Nephron (organoid): ENCODE data around the gene RPP40.

Experiments used
- H3K27ac Mint-ChIP-seq, 3 experiments: 2 replicates each; pipeline ENCODE4 v1.8.0; 2020; ENCODE audit warnings: mixed read lengths in 3 of 3, mild to moderate bottlenecking in 2 of 3, moderate library complexity in 1 of 3
- H3K27me3 Mint-ChIP-seq: 2 replicates; pipeline ENCODE4 v1.8.0; 2021; ENCODE audit warnings: low read depth, mild to moderate bottlenecking, moderate library complexity, mixed read lengths
- H3K36me3 Mint-ChIP-seq: 2 replicates; pipeline ENCODE4 v1.8.0; 2020; ENCODE audit warnings: low read depth, mixed read lengths
- H3K4me1 Mint-ChIP-seq: 2 replicates; pipeline ENCODE4 v1.8.0; 2020; ENCODE audit warnings: mixed read lengths
- H3K4me3 Mint-ChIP-seq, 3 experiments: 2 replicates each; pipeline ENCODE4 v1.8.0; 2020; ENCODE audit warnings: mild to moderate bottlenecking in 3 of 3, mixed read lengths in 3 of 3, moderate library complexity in 2 of 3
- H3K9me3 Mint-ChIP-seq: 2 replicates; pipeline ENCODE4 v1.8.0; 2020; ENCODE audit warnings: mixed read lengths
- CTCF ChIP-seq, 3 experiments: fragments of 200-600 bp; sonication (generic); IDR thresholded peaks; one replicate each; pipeline ENCODE4 v1.5.0; 2021; ENCODE audit warnings: antibody characterized with exemption in 3 of 3; ENCODE audit not compliant: unreplicated experiment in 3 of 3

RPP40 gene

GRCh38 chr6:4999586-4999985, 4.3 kb downstream of the RPP40 start:
- H3K36me3 Mint-ChIP-seq = peaks cover 58% of the 10 kb centered on the region
- H3K27ac Mint-ChIP-seq = peak overlapping the region in 1 of 3 experiments; percentile 59
- no peak for TF ChIP-seq CTCF (IDR thresholded peaks at IDR 0.05; ENCODE audit: unreplicated experiment in 3 of 3)
- no peaks in the 10 kb centered on the region for H3K9me3 Mint-ChIP-seq
- H3K4me3 Mint-ChIP-seq = no peak overlapping the region
- peaks cover 10% of the 10 kb centered on the region for H3K4me1 Mint-ChIP-seq
- H3K27me3 Mint-ChIP-seq = no peaks in the 10 kb centered on the region

- H3K27ac Mint-ChIP-seq = no peak overlapping the region
- H3K36me3 Mint-ChIP-seq = peaks cover 62% of the 10 kb centered on the region
- H3K4me3 Mint-ChIP-seq = no peak overlapping the region
- H3K9me3 Mint-ChIP-seq = no peaks in the 10 kb centered on the region
- no peaks in the 10 kb centered on the region for H3K4me1 Mint-ChIP-seq
- no peaks in the 10 kb centered on the region for H3K27me3 Mint-ChIP-seq
- TF ChIP-seq CTCF (IDR thresholded peaks at IDR 0.05; ENCODE audit: unreplicated experiment in 3 of 3) = no peak
These were observed 6.0 kb downstream of the RPP40 start for GRCh38 chr6:4997862-4998261.

- Mint-ChIP-seq H3K4me3 (no peak overlapping the region), H3K36me3 (peaks cover 68% of the 10 kb centered on the region), H3K27ac (no peak overlapping the region), H3K9me3 (peaks cover 2% of the 10 kb centered on the region), H3K27me3 (no peaks in the 10 kb centered on the region), H3K4me1 (no peaks in the 10 kb centered on the region)
- no peak for TF ChIP-seq CTCF (IDR thresholded peaks at IDR 0.05; ENCODE audit: unreplicated experiment in 3 of 3)
These were observed 9.1 kb downstream of the RPP40 start for GRCh38 chr6:4994741-4995140.

- H3K27me3 Mint-ChIP-seq = no peaks in the 10 kb centered on the region
- no peak overlapping the region for H3K27ac Mint-ChIP-seq
- peaks cover 2% of the 10 kb centered on the region for H3K9me3 Mint-ChIP-seq
- no peak for TF ChIP-seq CTCF (IDR thresholded peaks at IDR 0.05; ENCODE audit: unreplicated experiment in 3 of 3)
- peaks cover 22% of the 10 kb centered on the region for H3K36me3 Mint-ChIP-seq
- H3K4me1 Mint-ChIP-seq = no peaks in the 10 kb centered on the region
- no peak overlapping the region for H3K4me3 Mint-ChIP-seq
These were observed 16.4 kb downstream of the RPP40 start for GRCh38 chr6:4987432-4987831.

- no peak overlapping the region for H3K27ac Mint-ChIP-seq
- H3K4me1 Mint-ChIP-seq = no peaks in the 10 kb centered on the region
- H3K9me3 Mint-ChIP-seq = peaks cover 2% of the 10 kb centered on the region
- H3K27me3 Mint-ChIP-seq = no peaks in the 10 kb centered on the region
- H3K36me3 Mint-ChIP-seq = peaks cover 20% of the 10 kb centered on the region
- H3K4me3 Mint-ChIP-seq = no peak overlapping the region
- no peak for TF ChIP-seq CTCF (IDR thresholded peaks at IDR 0.05; ENCODE audit: unreplicated experiment in 3 of 3)
These were observed 16.8 kb downstream of the RPP40 start for GRCh38 chr6:4986999-4987398.

- Mint-ChIP-seq H3K4me3 (no peak overlapping the region), H3K27ac (no peak overlapping the region), H3K4me1 (no peaks in the 10 kb centered on the region), H3K9me3 (peaks cover 20% of the 10 kb centered on the region), H3K27me3 (no peaks in the 10 kb centered on the region), H3K36me3 (peaks cover 7% of the 10 kb centered on the region)
- TF ChIP-seq CTCF (IDR thresholded peaks at IDR 0.05; ENCODE audit: unreplicated experiment in 3 of 3) = no peak
These were observed 20.5 kb downstream of the RPP40 start for GRCh38 chr6:4983322-4983721.
